Neural progenitor cell (in vitro differentiated cells): ENCODE results near the gene ATP1A3.

Experiments
- EZH2 ChIP-seq: fragments of 200-600 bp; sonication (generic); IDR thresholded peaks from 2 replicates; pipeline ENCODE4 v1.6.1; 2017; ENCODE audit warnings: antibody characterized with exemption, mild to moderate bottlenecking, moderate library complexity
- EZH2phosphoT487 ChIP-seq: fragments of 200-600 bp; sonication (generic); IDR thresholded peaks from 2 replicates; pipeline ENCODE4 v1.6.1; 2017; ENCODE audit warnings: antibody characterized with exemption
- TF ChIP-seq, protein P1 (sequence below): fragments of 200-600 bp; sonication (generic); IDR thresholded peaks from 2 replicates; pipeline ENCODE4 v1.5.1; 2017; ENCODE audit warnings: antibody characterized with exemption, mild to moderate bottlenecking

DNA sequence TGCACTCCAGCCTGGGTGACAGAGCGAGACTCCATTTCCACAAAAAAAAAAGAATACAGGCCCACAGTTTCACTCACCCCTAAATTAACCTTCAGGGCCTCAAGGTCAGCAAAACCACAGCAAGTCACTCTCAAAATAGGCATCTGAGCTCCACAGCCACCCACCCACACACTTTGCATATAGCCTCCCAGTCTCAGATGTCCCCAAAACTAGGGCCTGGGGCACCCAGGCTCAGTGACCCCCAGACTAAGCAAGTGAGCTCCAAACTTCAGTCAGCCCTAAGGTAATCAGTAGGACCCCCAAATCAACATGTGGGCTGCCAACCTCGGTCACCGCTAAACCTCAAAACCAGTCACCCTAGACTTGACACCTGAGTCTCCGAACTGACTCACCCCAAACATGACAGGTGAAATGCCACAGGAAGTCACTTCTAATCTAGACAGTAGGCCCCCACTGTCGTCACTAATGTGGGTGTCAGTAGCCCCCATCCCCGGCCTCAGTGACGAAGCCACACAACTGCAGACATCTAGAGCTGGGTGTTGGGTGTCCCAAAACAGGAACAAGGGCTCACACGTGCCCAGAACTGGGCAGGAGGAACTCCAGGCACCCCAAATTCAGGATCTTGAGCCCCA lies 48.8 kb downstream of the ATP1A3 start:
- TF ChIP-seq EZH2, result no peak
- TF ChIP-seq, protein P1, sequence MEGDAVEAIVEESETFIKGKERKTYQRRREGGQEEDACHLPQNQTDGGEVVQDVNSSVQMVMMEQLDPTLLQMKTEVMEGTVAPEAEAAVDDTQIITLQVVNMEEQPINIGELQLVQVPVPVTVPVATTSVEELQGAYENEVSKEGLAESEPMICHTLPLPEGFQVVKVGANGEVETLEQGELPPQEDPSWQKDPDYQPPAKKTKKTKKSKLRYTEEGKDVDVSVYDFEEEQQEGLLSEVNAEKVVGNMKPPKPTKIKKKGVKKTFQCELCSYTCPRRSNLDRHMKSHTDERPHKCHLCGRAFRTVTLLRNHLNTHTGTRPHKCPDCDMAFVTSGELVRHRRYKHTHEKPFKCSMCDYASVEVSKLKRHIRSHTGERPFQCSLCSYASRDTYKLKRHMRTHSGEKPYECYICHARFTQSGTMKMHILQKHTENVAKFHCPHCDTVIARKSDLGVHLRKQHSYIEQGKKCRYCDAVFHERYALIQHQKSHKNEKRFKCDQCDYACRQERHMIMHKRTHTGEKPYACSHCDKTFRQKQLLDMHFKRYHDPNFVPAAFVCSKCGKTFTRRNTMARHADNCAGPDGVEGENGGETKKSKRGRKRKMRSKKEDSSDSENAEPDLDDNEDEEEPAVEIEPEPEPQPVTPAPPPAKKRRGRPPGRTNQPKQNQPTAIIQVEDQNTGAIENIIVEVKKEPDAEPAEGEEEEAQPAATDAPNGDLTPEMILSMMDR, result no peak
- TF ChIP-seq EZH2phosphoT487, result no peak
